Measurements from ENCODE around the gene SULT2B1.

Gene SULT2B1

DNA sequence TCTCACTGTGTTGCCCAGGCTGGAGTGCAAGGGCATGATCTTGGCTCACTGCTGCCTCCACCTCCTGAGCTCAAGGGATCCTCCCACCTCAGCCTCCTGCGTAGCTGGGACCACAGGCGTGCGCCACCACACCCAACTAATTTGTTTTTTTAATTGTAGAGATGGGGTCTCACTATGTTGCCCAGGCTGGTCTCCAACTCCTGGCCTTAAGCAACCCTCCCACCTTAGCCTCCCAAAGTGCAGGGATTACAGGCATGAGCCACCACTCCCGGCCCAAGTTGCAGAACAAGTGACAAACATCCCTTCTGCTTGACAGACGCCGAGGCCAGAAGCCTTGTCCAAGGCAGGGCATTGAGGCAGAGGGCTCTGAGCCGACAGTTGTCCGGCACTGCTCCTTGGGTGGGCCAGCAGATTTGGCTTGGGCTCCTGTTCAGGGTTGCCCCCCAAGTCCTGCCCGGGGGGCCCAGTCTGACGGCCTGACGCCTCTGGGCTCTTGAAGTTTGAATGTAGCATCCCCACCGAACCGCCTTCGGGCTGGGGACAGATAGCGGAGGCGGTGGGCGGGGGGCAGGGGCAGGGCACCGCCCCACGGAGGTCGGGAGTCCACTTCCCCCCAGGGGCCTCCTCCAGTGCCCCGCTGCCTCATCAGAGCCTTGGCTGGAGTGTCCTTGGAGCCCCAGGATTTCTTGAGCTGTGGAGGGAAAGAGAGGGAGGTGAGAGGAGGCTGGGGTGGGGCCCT lies 48.9 kb downstream of the SULT2B1 start:
- no peak for DNase-seq (ENCODE audit: low read depth in 2 of 2)

DNA sequence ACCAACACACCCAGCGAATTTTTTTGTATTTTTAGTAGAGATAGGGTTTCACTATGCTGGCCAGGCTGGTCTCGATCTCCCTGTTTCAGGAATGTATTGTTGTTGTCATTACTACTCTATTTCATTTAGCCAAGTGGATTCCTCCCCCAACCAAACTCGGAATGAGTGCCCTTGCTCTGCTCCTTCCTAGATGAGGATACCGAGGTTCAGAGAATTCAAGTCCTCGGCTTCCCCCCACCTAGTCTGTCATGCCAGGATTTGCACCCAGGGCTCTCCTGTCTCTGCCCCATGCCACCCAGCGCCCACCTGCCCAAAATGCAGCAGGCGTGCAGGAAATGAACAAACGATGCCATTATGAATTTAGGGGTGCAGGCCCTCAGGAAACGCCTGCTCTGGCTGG lies 51.0 kb downstream of the SULT2B1 start:
- DNase-seq (ENCODE audit: low read depth in 2 of 2): no peak

DNA sequence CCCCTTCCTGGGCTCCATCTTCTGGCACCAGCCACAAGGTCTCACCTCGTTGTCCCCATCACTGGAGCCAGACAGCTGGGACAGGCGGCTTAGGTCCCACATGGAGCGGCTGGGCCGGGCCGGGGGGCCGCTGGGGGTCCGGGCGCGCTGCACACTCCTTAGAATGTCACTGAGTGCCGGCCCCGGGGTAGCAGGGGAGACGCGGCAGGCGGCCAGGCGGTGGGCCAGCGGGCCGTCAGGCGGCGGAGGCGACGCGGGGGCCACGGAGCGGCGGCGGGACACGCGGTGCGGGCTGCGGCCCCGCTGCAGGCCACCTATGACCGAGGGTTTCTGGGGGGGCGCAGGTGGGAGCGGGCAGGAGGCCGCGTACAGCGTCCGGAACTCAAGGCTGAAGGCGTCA lies 51.5 kb downstream of the SULT2B1 start:
- no peak for DNase-seq (ENCODE audit: low read depth in 2 of 2)

DNA sequence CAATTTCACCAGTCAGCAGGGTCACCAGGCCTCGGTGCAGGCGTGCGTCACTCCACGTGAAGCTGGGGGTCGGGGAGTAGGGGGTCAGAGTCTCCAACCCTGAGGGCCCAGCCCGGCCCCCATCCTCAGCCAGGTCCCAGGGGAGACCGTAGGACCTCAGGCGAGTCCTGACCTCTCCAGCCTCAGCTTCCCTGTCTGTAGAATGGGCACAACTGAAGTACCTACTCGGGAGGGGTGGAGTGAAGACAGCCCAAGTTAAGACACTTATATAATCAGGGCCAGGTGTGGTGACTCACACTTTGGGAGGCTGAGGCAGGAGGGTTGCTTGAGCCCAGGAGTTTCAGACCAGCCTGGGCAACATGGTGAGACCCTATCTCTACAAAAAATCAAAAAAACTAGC lies 51.9 kb downstream of the SULT2B1 start:
- DNase-seq (ENCODE audit: low read depth in 2 of 2): no peak

DNA sequence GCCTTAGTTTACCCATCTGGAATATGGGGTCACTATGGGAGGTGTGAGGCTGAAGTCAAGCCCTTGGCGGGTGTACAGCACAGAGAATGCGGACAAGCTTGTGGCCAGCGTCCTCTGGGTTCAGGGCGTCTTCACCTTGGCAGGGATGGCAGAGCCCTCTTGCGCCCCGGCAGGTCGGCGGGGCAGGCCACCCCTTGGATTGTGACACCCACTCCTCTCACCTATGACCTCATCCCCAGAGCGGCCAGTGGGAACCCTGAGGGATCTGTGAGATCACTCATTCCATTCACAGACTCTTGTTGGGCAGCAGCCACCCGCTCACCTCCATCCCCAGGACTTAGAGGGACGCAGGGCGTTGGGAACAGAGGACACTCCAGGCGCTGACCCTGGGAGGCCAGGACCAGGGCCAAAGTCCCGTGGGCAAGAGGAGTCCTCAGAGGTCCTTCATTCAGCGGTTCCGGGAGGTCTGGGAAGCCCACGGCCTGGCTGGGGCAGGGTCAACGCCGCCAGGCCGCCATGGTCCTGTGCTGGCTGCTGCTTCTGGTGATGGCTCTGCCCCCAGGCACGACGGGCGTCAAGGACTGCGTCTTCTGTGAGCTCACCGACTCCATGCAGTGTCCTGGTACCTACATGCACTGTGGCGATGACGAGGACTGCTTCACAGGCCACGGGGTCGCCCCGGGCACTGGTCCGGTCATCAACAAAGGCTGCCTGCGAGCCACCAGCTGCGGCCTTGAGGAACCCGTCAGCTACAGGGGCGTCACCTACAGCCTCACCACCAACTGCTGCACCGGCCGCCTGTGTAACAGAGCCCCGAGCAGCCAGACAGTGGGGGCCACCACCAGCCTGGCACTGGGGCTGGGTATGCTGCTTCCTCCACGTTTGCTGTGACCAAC lies 54.7 kb downstream of the SULT2B1 start, which contains the start of gene SPACA4:
SPACA4 (plus strand) TSS at position 280 of the 896 bp plus-strand sequence; CDS start at position 517, 237 bp downstream.
- DNase-seq (ENCODE audit: low read depth in 2 of 2): no peak

DNA sequence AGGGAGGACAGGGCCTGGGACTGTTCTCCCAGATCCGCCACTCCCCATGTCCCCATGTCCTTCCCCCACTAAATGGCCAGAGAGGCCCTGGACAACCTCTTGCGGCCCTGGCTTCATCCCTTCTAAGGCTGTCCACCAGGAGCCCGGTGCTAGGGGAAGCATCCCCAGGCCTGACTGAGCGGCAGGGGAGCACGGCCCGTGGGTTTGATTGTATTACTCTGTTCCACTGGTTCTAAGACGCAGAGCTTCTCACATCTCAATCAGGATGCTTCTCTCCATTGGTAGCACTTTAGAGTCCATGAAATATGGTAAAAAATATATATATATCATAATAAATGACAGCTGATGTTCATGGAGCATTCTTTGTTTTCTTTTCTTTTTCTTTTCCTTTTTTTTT lies 55.4 kb downstream of the SULT2B1 start:
- no peak for DNase-seq (ENCODE audit: low read depth in 2 of 2)

DNA sequence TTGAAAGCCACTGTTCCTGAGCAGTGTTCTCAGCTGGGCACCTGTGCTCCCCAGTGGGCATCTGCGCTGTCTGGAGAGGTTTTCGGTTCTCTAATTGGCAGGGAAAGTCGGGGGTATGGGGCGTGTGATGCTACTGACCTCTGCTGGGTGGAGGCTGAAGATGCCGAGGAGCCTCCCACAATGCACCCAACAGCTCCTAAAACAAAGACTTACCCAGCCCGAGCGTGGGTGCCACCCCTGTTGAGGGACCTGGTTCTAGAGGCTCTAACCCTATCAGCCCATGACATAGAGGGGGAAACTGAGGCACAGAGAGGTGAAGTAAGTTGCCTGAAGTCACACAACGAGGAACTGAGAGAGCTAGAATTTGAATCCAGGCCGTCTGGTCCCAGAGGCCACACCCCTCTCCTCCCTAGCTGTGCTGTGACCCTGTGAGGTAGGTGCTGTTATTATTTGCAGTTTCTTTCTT lies 56.9 kb downstream of the SULT2B1 start:
- no peak for DNase-seq (ENCODE audit: low read depth in 2 of 2)

DNA sequence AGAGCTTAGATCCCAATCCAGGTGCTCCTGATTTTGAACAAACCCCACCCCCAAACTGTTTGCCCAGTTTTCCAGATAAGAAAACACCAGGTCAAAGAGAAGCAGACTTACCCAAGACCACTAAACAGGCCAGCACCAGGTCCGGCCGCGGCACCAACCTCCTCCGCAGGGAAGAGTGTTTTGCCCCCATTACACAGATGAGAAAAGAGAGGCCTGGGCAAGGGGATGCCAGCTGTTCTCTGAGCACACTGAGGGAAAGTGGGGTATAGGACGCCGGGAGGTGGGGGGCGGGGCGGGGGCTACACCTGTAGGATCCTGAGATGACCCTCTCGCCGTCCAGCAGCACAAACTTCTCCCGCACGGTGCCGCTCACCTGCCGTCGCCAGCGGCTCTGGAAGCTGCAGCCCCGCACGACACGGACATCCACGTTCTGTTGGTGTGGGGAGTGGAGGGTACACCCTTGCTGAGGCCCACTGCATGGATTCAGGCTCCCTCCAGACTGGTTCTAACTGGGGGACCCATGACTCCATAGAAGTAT lies 57.7 kb downstream of the SULT2B1 start:
- DNase-seq (ENCODE audit: low read depth in 2 of 2): no peak

DNA sequence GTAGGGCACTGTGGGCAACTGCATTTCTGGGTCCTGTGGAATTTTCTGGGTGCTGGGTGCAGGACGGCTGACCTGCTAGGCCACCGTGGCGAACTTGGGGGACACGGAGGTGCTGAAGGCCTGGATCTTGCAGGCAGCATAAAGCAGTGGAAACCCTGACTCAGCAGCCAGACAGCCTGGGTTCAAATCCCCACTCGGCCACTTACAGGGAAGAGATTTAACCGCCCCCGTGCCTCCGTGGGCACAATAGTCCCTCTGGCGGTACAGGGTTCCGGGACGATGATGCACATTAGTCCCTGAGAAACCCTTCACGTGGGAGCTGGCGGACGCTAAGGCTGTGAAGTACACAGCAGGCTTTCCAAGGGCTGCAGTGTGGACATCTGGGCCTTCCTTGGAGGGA lies 59.9 kb downstream of the SULT2B1 start:
- no peak for DNase-seq (ENCODE audit: low read depth in 2 of 2)

DNA sequence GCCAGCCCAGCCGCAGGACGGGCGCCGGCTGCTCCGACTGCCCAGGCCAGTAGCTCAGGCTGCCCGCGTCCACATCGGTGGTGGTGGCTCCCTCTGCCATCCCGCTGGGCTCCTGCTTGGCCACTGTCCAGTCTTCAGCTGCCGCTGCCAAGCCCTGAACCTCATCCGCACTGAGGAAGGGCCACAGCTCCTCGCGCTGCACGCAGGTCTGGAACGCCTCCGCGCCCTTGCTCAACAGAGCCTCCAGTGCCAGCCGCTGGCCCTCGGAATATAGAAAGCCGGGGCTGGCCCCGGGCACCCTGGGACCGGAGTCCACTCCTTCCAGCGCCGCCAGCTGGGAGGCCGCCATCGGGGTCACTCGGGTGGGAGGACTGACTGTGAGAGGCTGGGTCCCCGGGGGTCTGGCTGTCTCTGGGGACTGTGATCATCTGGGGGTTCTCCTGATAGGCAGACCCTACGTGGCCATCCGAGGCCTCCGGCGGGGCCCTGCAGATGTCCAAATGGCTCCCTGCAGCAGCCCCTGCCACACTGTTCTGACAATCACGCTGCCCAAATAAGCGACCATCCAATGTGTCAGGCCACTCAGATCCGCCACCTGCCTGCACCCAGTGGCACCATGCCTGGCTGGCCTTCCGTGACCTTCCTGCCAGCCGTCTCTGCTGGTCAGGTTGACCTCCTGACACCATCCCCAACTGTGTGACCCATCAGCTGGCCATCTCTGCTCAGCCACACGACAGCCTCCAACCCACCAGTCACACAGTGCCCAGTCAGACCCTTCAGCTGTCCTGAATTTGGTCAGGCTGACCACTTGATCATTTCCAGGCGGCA lies 61.3 kb downstream of the SULT2B1 start:
- no peak for DNase-seq (ENCODE audit: low read depth in 2 of 2)

DNA sequence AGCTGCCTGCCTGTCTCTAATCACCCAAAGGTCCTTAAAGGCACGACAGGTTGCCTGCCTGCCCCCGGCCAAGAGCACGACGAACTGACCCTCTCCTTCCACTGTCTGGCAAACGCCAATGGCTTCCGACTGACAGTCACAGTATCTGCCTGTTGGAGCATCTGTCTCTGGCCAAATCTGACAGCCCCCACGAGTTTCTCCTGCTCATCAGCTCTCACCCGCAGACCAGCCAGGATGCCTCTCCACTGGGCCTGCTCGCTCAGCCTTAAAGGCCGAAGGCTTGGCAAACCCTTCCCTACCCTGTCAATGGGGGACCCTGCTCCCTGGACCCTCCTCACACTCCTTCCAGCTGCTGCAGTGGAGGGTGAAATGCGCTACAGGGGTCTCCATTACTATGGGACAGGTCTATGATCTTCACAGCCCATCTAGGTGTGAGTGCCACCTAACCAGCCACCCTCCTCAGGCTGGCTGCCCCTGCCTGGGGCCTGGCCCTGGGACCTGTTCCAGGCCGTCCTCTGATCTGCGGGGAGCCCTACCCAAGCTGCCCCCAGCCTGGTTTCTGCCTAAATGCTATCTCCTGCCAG lies 62.0 kb downstream of the SULT2B1 start:
- DNase-seq (ENCODE audit: low read depth in 2 of 2): no peak

DNA sequence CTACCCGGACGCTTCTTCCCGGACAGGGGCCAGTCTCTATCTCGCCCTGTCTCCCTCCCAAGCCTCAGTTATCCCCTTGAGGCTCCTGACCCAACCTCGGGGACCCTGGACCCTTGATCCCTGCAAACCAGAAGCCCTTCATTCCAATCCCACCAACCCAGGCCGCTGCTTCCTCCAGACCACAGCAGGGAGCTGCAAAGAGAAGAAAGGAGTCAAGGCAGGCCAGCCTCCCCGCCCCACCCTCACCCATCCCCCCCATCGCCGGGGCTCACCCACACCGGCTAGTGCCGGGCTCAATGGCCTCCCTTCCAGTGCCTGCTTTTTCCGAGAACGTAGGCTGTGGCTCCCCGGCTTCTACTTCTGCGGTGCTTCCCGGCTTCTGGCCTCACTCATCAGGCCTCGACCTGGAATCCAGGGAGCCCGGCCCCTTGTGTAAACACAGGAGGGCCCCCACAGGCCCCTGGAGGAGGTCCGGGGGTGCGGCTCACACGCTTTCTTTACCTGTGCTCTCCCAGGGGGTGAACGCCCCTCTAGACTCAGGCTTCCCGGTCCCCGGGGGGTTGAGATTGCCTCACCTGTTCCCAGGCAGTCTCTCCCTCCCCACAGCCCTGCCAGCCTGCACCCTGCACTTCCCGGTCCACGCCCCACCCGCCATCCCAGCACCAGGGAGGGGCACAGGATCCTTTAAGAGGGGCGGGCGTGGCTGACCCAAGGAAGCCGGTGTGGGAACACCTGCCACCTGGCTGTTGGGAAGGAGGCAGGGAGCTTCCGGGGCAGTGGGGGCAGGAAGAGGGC lies 62.7 kb downstream of the SULT2B1 start, which contains the start of gene FAM83E:
FAM83E (minus strand) TSS at position 641 of the 795 bp plus-strand sequence. CDS start 1,704 bp downstream, outside the sequence.
- no peak for DNase-seq (ENCODE audit: low read depth in 2 of 2)

DNA sequence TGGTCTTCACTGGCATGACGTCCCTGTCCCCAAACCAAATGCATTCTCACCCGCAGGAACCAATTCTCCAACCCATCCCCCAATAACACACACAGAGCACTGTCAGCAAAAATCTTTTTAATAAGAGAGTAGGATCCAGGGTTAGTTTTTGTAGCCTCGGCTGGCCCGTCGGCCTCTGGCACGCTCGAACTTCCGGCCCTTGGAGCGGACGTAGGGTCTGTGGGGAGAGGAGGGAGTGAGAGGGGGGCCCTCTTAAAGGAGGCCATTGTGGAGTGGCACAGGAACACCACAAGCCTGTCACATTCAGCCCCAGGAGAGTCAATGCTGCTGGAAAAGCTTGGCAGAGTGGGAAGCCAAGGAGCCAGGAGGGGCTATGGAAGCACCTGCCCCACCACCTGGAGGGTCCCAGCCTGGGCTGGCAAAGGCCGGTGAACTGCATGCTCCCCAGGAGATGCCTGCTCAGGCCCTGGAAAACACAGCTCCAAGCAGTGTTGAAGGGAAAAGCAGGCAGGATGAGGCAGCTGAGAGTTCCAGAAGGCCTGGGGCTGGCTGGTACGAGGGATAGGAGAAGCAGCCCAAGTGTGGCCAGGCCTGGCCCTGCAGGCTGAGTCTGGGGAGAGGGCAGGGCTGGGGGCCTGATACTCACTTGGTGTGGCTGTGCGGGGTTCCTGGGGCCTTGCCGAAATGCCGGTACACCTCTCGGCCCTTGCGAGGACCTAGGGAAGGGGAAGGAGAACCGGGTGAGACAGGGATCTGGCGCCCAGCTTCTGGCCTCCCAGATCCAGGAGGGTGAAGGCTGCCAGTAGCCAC lies 63.5 kb downstream of the SULT2B1 start:
- DNase-seq (ENCODE audit: low read depth in 2 of 2): no peak

DNA sequence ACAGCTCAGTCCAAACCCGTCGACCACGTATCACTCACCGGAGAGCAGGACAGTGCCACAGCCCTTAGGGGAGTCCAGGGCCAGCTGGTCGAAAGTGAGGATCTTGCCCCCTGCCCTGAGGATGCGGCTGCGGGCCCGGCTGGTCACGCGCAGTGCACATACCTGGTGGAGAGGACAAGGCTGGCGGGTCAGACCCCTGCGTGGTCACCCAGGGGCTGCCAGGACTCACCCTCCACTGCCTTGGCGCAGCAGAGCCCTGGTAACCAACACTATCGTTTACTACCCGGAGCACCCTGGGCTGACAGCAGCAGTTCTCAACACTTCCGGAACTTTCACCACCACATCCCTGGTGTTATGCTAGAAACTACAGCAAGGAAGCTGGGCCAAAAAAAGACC lies 64.1 kb downstream of the SULT2B1 start:
- DNase-seq (ENCODE audit: low read depth in 2 of 2): no peak

DNA sequence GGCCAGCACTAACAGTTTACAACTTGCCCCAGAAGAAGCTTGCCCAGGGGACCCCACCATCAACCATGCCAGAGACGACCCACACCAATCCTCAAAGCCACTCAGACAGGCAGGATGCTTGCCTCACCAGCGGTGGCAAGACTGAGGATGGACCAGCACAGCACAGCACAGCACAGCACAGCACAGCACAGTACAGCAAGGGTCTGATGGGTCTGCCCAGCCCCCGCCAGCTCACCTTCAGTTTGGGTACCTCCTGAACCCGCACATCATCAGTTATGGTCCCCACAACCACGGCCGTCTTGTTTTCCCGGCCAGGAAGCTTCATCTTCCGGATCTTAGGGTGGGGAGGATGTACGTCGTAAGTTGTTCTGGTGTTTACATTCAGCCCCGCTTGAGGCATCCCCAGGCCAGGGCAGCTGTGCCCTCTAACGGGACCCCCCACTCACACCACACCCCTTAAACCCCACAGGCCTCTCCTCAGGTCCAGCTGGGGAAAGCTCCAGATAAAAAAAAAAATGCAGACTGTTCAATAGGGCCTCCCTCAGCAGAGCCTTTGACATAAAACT lies 64.6 kb downstream of the SULT2B1 start:
- no peak for DNase-seq (ENCODE audit: low read depth in 2 of 2)

DNA sequence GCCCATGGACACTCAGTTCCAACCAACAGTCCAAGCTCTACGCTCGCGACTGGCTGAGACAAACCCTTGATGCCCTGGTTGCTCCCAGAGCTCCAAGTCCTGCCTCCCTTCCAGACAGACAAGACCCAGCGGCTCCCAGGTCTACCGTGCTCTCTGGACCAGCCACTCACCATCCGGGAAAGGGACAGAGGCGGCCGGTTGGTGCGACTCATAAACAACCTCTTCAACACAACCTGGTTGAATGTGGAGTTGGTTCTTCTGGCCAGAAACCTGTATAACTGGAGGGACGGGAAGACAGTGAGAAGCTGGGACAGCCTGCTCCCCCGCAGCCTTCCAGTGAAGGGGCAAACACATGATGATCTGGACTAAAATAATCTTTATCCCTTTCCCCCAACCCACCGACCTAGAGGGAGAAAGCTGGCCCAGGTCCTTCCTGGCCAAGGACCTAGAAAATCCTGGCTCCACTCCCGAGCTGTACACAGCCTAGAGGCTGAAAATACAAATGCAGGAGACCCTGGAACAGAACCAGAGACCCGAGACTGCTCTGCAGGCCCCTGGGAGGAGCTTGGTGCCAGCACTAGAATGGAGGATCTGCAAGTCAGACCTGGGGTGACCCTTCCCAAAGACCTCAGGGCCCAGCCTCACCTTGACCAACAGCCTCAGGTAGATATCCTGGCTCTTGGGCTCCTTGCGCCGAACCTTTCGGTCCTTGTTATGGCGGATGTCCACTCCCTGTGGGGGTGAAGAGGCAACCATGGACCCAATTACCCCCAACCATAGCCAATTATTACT lies 65.4 kb downstream of the SULT2B1 start:
- DNase-seq (ENCODE audit: low read depth in 2 of 2): no peak

DNA sequence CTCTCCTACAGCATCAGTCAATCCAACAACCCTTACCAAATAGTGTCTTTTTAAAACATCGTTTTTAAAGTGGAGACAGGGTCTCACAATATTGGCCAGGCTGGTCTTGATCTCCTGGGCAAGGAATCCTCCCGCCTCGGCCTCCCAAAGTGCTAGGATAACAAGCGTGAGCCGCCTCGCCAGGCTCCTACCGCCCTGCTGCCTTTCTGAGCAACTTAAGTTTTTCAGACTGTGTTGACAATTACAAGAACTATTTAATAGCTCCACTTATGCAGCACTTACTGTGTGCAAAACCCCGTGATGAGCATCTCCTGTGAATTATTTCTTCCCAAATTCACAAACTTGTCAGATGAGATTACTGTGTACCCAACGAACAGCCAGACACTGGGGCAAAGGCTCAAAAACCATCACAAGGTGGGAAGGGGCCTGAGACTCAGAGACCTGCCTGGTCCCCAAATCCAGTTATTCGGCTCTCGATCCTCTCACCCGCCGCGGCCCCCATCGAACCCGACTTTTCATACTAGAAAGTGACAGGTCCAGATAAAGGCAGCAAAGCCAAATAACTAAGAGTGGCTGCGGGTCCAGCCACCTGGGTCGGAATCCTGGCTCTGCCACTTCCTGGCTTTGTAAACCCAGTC lies 66.4 kb downstream of the SULT2B1 start:
- DNase-seq (ENCODE audit: low read depth in 2 of 2): no peak
